HL-60 (cell line): ENCODE measurements around the gene NEDD8.
A peak's percentile ranks its signal among the peaks of the same experiment; 100 is the strongest.

Experiments
- DNase-seq, 2 experiments: peaks; one replicate each; pipeline ENCODE4 v3.0.0-alpha.2; 2010 to 2020; ENCODE audit warnings: low read depth in 1 of 2, low spot score in 1 of 2
- H3K27ac ChIP-seq: fragments of 250-450 bp; sonication (Bioruptor Pico); replicated peaks from 2 replicates; pipeline ENCODE4 v1.5.1; 2020; ENCODE audit warnings: mild to moderate bottlenecking, moderate library complexity
- H3K27me3 ChIP-seq: fragments of 250-450 bp; sonication (Bioruptor Pico); 2 replicates; pipeline ENCODE4 v1.5.1; 2021; ENCODE audit warnings: mild to moderate bottlenecking, moderate library complexity; ENCODE audit not compliant: insufficient read depth, poor library complexity, severe bottlenecking
- H3K4me3 ChIP-seq: replicated peaks from 2 replicates; pipeline ENCODE4 v1.5.1; 2011; ENCODE audit warnings: mild to moderate bottlenecking, control low read depth, low read length; ENCODE audit not compliant: insufficient read depth
- GABPA ChIP-seq: IDR thresholded peaks from 2 replicates; pipeline ENCODE4 v1.6.1; 2012; ENCODE audit warnings: low read depth
- POLR2AphosphoS5 ChIP-seq: IDR thresholded peaks from 2 replicates; pipeline ENCODE4 v1.6.1; 2012; ENCODE audit warnings: low read depth
- SPI1 ChIP-seq: IDR thresholded peaks from 2 replicates; pipeline ENCODE4 v1.6.1; 2012; ENCODE audit warnings: low read depth, mild to moderate bottlenecking, borderline replicate concordance
- TF ChIP-seq, protein P1 (sequence below): IDR thresholded peaks from one replicate; pipeline ENCODE4 v1.5.1; 2011; ENCODE audit warnings: low read length, control low read depth, inconsistent platforms; ENCODE audit not compliant: insufficient read depth
- TF ChIP-seq, protein P2 (sequence below): IDR thresholded peaks from 2 replicates; pipeline ENCODE4 v1.6.1; 2012; ENCODE audit warnings: low read depth; ENCODE audit not compliant: insufficient replicate concordance

Gene NEDD8

DNA sequence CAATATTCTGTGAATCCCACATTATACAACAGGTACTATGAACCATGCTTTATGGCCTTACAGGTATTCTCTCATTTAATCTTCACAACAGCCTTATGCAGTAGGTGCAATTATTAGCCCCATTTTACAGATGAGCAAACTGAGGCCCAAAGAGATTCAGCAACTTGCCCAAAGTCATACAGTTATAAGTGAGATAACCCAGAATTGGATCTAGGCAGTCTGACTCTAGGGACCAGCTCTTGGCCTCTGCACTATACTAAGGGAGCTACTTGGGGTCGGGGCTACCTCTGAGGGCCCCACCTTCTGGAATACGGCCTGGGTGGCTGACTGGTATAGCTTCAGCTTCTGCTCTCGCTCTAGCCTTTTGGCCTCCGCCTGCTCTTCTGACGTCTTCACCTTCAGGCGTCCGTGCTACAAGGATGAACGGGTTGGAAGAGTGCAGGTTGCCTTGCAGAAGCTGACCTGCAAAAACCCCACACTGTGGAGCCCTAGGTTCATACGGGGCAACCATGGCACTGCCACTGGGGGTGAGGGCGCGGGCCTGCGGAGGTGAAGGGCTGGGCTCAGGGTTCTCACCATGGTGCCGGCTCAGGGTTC, 38.5 kb upstream of the NEDD8 start:
- DNase-seq, result no peak
- Histone ChIP-seq H3K27ac (peak overlapping the region; percentile 97), H3K4me3 (peak overlapping the region; percentile 71), H3K27me3 (no peaks in the 10 kb centered on the region)
- TF ChIP-seq, protein P1, sequence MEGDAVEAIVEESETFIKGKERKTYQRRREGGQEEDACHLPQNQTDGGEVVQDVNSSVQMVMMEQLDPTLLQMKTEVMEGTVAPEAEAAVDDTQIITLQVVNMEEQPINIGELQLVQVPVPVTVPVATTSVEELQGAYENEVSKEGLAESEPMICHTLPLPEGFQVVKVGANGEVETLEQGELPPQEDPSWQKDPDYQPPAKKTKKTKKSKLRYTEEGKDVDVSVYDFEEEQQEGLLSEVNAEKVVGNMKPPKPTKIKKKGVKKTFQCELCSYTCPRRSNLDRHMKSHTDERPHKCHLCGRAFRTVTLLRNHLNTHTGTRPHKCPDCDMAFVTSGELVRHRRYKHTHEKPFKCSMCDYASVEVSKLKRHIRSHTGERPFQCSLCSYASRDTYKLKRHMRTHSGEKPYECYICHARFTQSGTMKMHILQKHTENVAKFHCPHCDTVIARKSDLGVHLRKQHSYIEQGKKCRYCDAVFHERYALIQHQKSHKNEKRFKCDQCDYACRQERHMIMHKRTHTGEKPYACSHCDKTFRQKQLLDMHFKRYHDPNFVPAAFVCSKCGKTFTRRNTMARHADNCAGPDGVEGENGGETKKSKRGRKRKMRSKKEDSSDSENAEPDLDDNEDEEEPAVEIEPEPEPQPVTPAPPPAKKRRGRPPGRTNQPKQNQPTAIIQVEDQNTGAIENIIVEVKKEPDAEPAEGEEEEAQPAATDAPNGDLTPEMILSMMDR, result no peak
- TF ChIP-seq GABPA (no peak), POLR2AphosphoS5 (no peak), SPI1 (no peak)
- TF ChIP-seq, protein P2, sequence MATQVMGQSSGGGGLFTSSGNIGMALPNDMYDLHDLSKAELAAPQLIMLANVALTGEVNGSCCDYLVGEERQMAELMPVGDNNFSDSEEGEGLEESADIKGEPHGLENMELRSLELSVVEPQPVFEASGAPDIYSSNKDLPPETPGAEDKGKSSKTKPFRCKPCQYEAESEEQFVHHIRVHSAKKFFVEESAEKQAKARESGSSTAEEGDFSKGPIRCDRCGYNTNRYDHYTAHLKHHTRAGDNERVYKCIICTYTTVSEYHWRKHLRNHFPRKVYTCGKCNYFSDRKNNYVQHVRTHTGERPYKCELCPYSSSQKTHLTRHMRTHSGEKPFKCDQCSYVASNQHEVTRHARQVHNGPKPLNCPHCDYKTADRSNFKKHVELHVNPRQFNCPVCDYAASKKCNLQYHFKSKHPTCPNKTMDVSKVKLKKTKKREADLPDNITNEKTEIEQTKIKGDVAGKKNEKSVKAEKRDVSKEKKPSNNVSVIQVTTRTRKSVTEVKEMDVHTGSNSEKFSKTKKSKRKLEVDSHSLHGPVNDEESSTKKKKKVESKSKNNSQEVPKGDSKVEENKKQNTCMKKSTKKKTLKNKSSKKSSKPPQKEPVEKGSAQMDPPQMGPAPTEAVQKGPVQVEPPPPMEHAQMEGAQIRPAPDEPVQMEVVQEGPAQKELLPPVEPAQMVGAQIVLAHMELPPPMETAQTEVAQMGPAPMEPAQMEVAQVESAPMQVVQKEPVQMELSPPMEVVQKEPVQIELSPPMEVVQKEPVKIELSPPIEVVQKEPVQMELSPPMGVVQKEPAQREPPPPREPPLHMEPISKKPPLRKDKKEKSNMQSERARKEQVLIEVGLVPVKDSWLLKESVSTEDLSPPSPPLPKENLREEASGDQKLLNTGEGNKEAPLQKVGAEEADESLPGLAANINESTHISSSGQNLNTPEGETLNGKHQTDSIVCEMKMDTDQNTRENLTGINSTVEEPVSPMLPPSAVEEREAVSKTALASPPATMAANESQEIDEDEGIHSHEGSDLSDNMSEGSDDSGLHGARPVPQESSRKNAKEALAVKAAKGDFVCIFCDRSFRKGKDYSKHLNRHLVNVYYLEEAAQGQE, result no peak

GRCh38 chr14:24269910-24270536, 37.9 kb upstream of the NEDD8 start:
- Histone ChIP-seq H3K4me3 (no peak overlapping the region), H3K27ac (no peak overlapping the region), H3K27me3 (no peaks in the 10 kb centered on the region)
- TF ChIP-seq, protein P2, result no peak
- TF ChIP-seq POLR2AphosphoS5, result no peak
- no peak for TF ChIP-seq GABPA
- TF ChIP-seq SPI1, result no peak
- TF ChIP-seq, protein P1, result no peak
- DNase-seq, result no peak

DNA sequence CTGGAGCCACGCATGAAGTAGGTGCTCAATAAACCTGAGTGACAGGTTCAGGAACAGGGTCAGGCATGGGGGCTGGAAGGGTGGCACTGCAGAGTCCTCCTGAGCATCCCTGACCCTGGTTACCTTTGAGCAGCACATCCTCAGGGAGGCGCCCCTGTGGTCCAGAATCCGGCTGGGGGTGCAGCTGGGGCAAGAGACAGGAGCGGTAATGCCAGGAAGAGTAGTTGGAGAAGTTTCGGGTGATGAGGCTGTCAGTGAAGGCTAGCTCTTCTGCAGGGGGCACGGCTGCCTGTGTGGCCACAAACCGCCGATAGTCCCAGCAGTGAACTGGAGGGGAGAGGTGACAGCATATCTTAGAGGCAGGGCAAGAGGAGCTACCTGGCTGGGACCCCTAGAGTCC, 37.2 kb upstream of the NEDD8 start:
- TF ChIP-seq POLR2AphosphoS5 (no peak), SPI1 (no peak), GABPA (no peak)
- TF ChIP-seq, protein P1, result no peak
- TF ChIP-seq, protein P2, result no peak
- Histone ChIP-seq H3K27me3 (no peaks in the 10 kb centered on the region), H3K4me3 (no peak overlapping the region), H3K27ac (no peak overlapping the region)
- no peak for DNase-seq
